ENCODE data around the gene WNT9A.

Gene WNT9A

DNA sequence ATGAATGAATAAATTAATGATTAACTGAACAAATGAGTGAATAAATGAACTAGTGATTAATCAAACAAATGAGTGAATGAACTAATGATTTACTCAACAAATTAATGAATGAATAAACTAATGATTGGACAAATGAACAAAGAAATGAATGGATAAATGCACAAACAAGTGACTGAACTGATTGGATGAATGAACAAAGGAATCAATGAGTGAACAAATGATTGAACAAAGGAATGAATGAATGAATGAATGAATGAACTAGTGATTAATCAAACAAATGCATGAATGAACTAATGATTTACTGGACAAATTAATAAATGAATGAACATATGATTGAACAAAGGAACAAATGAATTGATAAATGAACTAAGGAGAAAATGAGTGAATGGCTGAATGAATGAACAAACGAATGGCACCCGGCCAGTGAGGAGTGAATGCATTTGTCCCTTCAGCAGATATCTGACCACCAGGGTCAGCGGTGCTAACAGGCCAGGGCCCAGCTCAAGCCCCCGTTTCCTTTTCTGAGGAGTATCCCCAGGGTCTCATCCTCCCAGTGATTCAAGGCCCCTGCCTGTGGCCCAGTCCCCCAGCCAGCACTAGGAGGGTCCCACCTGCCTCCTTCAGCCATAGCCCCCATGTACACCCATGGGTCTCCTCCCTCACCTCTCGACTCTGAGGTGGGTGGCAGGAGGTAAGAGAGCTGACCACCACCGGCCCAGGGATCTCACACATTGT, 49.9 kb downstream of the WNT9A start:
- DNase-seq (ENCODE audit: low spot score), result no peak

- no peak for DNase-seq (ENCODE audit: low spot score)
These were observed 50.7 kb downstream of the WNT9A start for GRCh38 chr1:227896710-227897655.

GRCh38 chr1:227895828-227896685, 51.7 kb downstream of the WNT9A start:
- no peak for DNase-seq (ENCODE audit: low spot score)

GRCh38 chr1:227894831-227895451, 52.8 kb downstream of the WNT9A start:
- DNase-seq (ENCODE audit: low spot score), result no peak

- DNase-seq (ENCODE audit: low spot score), result no peak
These were observed 53.6 kb downstream of the WNT9A start for GRCh38 chr1:227893949-227894721.

GRCh38 chr1:227893300-227893948, 54.3 kb downstream of the WNT9A start:
- no peak for DNase-seq (ENCODE audit: low spot score)

DNA sequence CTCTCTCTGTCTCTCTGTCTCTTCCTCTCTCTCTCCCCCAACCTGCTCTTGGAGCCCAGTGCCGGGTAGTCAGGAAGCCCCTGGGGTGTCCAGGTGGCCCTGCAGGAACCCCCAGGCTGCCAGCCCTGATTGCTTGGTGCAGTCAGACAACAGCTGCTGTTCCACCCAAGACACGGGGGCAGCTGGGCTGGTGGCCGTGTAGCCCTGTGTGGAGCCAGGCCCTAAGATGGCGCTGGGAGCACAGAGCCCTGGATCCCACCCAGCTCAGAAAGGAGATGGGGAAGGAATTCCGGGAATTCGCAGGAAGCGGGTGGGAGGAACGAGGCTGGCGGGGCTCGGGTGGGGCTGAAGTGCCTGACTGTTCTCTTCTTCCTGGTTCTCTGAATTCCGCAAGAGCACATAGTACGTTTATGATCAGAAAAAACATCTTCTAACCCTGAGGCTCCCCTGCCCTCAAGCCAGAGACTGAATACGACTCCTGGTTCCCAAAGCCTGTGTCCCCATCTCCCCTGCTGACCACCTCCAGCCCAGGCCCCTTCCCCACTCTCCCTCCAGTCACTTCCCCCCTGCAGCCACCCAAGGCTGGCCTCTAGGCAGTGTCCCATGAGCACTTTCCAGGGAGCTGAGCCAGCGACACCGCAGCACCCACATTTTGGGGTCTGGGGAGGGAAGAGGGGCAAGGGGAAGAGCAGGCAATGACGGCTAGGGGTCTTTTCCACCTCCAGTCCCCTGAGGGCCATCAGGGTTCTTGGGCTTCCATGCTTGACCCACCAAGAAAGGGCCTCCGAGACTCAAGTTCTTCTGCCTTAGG, 55.0 kb downstream of the WNT9A start:
- DNase-seq (ENCODE audit: low spot score), result no peak

GRCh38 chr1:227891955-227892488, 55.7 kb downstream of the WNT9A start:
- DNase-seq (ENCODE audit: low spot score), result no peak

DNA sequence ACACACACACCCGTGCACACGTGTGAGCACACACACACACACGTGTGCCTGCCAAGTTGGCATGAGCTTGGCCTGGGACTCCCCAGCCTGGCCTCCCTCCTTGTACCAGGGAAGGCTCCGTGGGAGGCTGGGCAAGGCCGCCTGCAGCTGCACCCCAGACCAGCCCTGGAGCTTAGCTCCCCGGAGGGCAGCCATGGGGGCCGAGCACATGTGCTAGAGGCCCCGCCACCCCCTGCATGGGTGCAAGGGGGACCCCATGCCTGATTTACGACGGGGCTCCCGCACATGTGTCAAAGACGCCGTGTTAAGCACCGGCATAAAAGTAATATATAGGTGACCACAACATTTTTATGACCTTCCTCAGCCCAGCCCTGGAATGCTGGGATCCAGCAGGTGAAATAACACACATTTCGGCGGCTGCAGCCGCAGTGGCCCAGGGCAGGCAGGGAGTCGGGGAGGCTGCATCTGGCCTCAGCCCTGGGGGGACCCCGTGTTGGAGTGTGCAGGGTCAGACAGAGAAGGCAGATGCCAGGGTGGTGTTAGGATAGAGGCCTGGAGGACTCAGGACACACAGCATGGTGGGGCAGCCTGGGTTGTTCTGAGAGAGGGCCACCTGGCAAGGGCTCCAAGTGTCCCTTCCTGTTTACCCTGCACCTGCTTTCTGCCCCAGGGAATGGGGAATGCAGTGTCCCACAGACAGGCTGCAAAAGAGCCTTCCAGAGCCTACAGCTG, 56.3 kb downstream of the WNT9A start:
- no peak for DNase-seq (ENCODE audit: low spot score)

GRCh38 chr1:227890451-227891222, 57.1 kb downstream of the WNT9A start:
- DNase-seq (ENCODE audit: low spot score), result no peak

DNA sequence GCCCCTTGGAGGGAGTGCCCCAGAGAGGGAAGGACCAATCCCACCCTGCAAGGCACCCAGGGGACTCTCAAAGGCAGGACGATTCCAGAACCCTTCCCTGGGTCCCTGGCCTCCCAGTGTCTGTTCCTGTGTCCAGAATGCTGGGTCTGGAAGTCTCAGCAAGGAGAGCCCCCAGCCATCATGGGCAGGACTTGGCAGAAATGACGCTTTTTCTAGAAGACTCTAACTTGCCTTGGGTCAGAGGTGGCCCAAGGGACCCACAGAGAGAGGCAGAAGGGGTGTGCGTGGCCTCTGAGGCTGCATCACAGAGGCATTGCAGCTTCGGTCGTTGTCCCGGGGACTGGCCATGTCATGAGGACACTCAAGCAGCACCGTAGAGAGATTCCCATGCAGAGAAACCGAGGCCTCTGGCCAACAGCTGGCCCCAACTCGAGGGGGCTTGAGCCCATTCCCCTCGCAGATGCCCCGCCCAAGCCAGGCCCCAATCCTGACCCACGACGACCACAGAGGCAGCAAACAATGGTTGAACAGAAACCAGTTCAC, 57.8 kb downstream of the WNT9A start:
- DNase-seq (ENCODE audit: low spot score), result no peak

DNA sequence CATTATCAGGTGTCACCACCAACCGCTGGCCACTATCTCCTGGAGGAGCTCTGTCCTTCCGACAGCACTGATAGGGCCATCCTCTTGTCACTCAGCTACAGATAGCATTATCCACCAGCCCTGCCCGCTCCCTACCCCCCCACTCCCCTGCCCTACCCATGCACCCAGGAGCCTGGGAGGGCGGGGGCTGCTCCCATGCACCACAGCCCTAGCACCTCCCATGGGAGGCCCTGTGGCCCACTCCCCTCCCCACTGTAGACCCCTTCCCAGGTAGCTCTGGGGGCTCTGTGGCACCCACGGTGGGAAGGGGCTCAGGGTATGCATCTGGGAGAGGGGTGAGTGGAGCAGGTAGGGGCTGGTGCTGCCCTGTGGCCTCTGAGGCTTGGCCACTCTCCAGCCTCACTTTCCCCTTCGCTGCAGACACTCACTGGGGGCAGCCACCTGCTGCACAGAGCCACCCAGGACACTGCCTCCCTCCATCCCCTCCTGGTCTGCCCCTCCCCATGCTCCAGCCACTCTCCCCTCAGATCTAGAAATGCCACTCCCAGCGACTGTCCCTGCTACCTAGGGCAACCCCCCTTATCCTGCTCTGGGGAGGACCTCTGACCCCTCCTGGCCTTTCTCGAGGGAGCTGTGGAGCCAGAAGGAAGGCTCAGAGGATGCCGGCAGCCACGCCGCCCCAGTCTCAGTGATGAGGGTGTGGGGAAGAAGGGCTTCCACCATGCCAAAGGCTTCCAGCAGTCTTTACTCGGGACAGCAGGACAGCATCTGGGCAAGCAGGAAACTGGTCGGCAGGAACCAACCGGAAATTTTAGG, 58.5 kb downstream of the WNT9A start:
- DNase-seq (ENCODE audit: low spot score), result no peak

DNA sequence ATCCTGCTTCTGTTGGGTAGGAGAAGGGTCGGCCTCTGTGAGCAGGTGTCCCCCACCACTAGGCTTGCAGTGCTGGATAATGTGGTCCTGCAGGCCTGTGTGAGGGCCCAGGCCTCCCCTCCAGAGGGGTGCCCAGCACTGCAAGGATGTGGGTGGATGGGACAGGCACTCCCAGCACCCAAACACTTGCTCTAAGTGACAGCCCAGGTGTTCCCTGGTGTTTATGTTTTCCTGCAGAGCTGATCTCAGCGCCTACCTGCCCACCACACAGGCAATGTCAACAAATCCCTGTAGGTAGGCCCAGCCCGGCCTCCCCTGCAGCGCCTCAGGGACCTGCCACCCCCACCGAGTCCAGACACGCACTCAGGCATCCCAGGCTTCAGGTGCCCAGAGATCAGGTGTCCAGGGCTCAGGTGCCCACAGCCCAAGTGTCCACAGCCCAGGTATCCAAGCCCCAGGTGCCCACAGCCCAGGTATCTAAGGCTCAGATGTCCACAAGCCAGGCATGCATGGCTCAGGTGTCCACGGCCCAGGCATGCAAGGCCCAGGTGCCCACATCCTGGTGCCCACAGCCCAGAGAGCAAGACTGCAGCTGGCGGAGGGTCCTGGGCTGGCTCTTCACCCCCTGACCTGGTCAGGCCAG, 59.2 kb downstream of the WNT9A start:
- DNase-seq (ENCODE audit: low spot score), result no peak

- DNase-seq (ENCODE audit: low spot score), result peak; percentile 64
These were observed 59.9 kb downstream of the WNT9A start for GRCh38 chr1:227887697-227888403.

- peak; percentile 34 for DNase-seq (ENCODE audit: low spot score)
These were observed 60.6 kb downstream of the WNT9A start for GRCh38 chr1:227886993-227887696.

Measured in germinal center (tissue), 1 donor.